DMS 273 (cell line): Measurements from ENCODE around the gene UPK3A.

Experiments
- DNase-seq: peaks from one replicate; lab custom pipeline; 2025; ENCODE audit not compliant: unreplicated experiment; lab: John Stamatoyannopoulos, UW

Gene UPK3A

GRCh38 chr22:45308391-45308956, 23.7 kb downstream of the UPK3A start:
- DNase-seq = no peak

- no peak for DNase-seq
Observed at GRCh38 chr22:45308957-45309421, 24.2 kb downstream of the UPK3A start.

GRCh38 chr22:45309422-45310227, 24.9 kb downstream of the UPK3A start, which contains the start of gene FAM118A:
TSS of gene FAM118A (plus strand) at chr22:45309934. CDS start at chr22:45322380, 12,446 bp downstream.
- peak; percentile 95 for DNase-seq

- DNase-seq = no peak
Observed at GRCh38 chr22:45310331-45310976, 25.7 kb downstream of the UPK3A start.

GRCh38 chr22:45310977-45311531, 26.3 kb downstream of the UPK3A start:
- no peak for DNase-seq

- no peak for DNase-seq
Observed at GRCh38 chr22:45312415-45312814, 27.7 kb downstream of the UPK3A start.

GRCh38 chr22:45312856-45313255, 28.1 kb downstream of the UPK3A start:
- DNase-seq = no peak

- DNase-seq = peak; percentile 25
Observed at GRCh38 chr22:45314054-45314721, 29.4 kb downstream of the UPK3A start.

- peak; percentile 39 for DNase-seq
Observed at GRCh38 chr22:45314786-45315185, 30.0 kb downstream of the UPK3A start.

- DNase-seq = no peak
Observed at GRCh38 chr22:45316796-45317526, 32.2 kb downstream of the UPK3A start.

GRCh38 chr22:45317551-45318167, 32.9 kb downstream of the UPK3A start:
- peak; percentile 83 for DNase-seq

- DNase-seq = peak; percentile 90
Observed at GRCh38 chr22:45318168-45318557, 33.4 kb downstream of the UPK3A start.

GRCh38 chr22:45318558-45319323, 34.0 kb downstream of the UPK3A start:
- DNase-seq = peak; percentile 32

GRCh38 chr22:45319324-45319685, 34.6 kb downstream of the UPK3A start:
- DNase-seq = no peak

- DNase-seq = no peak
Observed at GRCh38 chr22:45320357-45320976, 35.7 kb downstream of the UPK3A start.

GRCh38 chr22:45321827-45322226, 37.1 kb downstream of the UPK3A start:
- no peak for DNase-seq

GRCh38 chr22:45322873-45323525, 38.2 kb downstream of the UPK3A start:
- no peak for DNase-seq

- DNase-seq = no peak
Observed at GRCh38 chr22:45323695-45324094, 38.9 kb downstream of the UPK3A start.
